HG02885 (cell line): Measurements from ENCODE around the gene GPRIN3.
A peak's percentile ranks its signal among the peaks of the same experiment; 100 is the strongest.

Experiments used
- ATAC-seq: cut with Tn5 transposase; IDR thresholded peaks from one replicate; pipeline ENCODE4 v1.9.1; 2021; ENCODE audit warnings: mild to moderate bottlenecking; ENCODE audit not compliant: unreplicated experiment, poor library complexity

Gene GPRIN3

DNA sequence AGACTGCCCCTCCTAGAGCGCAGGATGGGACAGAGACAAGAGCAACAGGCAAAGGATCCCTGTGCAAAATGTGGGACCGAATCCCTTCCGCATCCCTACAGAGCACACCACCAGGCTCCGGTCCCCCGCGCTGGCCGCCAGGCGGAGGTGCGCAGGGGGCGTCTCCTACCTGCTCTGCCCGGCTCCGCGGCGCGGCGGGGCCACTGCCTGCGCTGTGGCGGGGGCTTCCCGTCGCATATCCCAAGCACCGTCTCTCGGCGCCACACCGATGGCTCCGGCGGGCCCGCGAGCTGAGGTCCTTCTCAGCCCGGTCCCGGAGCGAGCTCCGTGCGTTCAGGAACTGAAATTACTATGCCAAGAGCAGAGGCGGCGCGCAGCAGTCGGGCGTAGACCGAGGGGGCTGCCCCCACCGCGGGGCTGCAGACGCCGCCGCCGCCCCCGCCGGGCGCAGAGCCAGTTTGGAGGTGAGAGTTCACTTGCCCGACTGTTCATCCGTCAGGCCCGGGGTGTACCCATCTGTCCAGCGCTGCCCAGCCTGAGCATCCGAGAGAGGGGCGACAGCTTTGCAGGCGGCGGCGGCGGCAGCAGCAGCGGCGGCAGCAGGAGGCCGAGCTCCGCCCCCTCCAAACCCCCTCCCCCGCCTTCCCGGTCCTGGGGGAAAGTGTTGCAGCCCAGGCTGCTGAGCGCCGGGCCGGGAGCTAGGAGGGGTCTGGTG is at the start of gene GPRIN3:
GPRIN3 (minus strand) TSS at position 355 of the 715 bp plus-strand sequence. CDS start 57,690 bp downstream, outside the sequence.
- ATAC-seq: peak; percentile 83

DNA sequence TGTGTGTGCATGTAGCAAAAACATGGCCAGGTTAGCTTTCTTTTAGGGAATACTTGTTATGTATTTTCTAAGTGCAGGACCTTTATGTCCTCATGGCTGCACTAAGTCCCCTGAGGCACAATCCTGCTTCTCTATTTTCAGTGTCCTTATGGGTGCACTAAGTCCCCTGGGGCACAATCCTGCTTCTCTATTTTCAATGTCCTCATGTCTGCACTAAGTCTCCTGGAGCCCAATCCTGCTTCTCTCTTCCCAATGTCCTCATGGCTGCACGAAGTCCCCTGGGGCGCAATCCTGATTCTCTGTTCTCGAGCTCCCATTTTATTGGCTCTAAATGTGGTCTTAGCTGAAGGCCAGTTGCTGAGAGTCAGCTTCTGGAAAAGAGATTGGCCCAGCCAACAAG is 49.7 kb upstream of the GPRIN3 start:
- no peak for ATAC-seq

DNA sequence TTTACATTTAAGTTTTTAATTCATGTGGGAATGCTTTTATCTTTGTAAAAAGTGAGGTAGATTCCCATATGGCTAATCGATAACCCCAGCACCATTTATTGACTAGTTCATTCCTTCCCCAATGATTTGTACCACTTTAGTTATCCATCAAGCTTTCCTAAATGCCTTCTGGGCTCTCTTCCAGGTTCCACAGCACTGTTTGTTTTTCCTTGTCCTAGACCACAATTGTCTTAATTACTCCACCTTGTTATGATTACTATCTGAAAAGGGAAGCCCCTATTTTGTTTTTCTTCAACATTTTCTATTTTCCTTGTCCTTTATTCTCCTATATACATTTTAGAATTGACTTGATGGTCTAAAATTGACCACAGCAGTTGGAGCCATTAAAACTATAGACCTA is 48.5 kb upstream of the GPRIN3 start:
- no peak for ATAC-seq

DNA sequence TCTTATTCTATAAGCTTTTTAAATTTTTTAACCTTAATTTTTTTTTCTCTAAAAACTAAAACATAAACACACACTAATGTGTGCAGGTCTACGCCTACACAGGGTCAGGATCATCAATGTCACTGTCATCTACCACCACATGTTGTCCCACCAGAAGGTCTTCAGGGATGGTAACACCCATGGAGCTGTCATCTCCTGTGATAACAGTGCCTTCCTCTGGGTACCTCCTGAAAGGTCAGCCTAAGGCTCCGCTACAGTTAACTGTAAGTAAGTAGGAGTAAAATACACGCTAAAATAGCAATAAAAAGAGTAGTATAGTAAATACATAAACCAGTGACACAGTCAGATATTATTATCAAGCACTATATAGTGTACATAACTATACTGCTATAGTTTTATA is 45.9 kb upstream of the GPRIN3 start:
- ATAC-seq: no peak

DNA sequence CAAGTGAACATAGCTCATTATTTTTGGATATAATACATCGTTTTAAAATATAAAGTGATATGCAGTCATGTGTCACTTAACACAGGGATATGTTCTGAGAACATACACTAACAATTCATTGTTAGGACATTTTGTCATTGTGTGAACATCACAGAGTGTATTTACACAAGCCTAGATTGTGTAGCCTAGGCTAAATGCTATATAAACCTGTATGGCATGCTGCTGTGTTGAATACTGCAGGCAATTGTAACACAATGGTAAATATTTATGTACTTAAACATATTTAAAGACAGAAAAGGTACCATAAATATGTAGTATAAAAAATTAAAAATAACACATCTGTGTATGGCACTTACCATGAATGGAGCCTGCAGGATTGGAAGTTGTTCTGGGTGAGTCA is 44.9 kb upstream of the GPRIN3 start:
- ATAC-seq: no peak

DNA sequence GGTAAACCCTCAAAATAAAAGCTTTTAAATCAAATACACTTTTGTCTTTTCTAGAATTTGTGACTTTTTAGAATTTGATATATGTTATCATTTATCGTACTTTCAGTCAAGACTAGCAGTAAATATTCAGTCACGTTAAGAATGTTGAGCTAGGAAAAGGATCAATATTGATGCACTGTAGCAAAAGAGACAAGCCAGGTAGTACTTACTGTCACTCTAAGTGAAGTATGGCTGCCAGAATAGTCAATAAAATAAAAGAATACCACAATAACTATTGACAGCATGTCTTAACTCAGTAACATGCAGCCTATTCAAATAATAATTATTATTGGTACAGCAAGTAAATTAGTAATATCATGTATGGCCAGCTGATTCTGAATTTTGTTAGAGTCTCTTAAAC is 43.6 kb upstream of the GPRIN3 start:
- ATAC-seq: no peak

DNA sequence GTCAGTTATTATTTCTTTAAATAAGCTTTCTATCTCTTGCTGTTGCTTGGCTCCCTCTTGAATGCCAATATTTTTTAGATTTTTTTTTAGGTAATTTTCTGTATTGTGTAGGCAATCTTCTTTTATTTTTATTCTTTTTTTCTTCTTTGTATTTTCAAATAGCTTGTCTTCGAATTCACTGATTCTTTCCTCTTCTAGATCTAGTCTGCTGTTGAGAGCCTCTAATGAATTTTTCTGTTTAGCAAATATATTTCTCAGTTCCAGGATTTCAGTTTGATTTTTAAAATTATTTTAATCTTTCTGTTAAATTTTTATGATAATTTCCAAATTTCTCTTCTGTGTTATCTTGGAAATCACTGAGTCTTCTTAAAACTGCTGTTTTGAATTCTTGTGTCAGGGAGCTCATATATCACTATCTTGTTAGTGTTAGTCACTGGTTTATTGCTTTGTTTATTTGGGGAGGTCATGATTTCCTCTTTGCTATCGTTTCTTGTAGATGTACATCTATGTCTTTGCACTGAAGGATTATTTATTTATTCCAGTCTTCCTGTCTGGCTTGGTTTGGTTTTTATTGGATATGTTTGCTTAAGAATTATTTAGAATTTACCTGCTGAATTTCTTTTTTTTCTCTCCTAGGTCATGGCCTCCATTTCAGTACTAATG is 39.9 kb upstream of the GPRIN3 start:
- ATAC-seq: no peak

DNA sequence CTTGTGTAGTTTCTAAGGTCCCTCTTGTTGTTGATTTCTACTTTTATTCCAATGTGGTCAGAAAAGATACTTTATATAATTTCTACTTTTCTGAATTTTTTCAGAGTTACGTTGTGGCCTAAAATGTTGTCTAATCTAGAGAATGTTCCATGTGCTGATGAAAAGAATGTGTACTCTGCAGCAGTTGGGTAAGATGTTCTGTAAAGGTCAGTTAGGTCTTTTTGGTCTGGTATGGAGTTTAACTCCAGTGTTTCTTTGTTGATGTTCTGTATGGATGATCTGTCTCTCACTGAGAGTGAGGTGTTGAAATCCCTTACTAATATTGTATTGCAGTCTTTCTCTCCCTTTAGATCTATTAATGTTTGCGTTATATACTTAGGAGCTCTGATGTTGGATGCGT is 37.0 kb upstream of the GPRIN3 start:
- ATAC-seq: no peak

DNA sequence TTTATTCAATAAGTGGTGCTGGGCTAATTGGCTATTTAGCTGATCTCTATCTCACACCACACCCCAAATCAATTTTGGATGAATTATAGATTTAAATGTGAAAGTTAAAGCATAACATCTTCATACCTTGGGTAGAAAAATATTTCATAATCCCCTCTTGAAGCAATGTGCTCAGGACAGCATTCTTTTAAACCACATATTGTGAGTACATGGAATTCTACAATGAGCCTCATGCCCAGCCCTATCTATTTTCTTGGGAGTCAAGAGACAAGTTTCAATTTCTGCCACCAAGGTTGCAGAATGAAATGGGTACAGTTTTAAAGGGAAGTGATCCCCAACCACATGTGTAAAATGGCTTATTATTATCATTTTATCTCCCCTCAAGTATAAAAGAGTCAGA is 30.6 kb upstream of the GPRIN3 start:
- ATAC-seq: no peak

DNA sequence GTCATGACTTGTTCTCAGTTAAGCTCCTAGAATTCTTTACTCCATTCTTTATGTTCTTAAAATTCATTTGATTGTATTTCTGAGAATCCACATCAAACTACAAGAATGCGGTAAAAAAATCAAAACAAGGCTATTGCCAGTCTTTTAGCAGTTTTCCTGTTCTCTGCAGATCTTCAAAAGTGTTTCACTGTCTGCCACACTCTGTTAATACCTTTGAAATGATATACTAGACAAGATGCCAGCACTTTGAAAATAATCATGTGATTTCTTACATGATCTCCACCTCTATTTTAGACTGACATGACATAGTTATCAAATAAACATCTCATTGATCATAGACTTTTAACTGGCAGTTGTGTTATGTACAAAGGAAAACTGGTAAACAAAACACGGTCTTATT is 30.1 kb upstream of the GPRIN3 start:
- ATAC-seq: no peak

DNA sequence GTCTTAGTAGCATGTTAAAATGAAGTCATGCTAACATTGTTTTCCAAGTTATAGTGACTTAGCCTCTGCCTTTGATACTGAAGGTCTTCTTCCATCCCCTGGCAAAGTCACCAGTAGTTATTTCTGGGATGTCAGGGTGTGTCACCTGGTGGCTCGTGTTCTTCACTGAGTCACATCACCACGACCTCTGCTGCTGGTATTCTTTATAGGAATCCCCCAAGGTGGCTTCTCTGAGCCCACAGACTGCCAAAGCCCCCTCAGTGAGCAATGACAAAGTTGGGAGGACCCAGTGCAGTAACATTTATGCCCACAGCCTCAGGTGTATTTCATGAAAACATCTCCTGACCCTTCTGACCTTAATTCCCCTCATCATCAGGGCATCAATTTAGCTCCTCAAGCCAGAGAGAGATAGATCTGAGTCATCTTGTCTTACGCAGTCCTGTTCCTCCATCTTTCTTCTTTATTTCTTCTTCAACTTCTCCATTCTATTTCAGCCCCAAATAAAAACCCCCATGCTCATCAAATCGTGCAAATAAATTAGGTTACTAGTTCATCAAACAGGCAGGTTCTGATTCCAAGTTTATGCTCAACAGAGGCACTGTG is 29.3 kb upstream of the GPRIN3 start:
- ATAC-seq: no peak

DNA sequence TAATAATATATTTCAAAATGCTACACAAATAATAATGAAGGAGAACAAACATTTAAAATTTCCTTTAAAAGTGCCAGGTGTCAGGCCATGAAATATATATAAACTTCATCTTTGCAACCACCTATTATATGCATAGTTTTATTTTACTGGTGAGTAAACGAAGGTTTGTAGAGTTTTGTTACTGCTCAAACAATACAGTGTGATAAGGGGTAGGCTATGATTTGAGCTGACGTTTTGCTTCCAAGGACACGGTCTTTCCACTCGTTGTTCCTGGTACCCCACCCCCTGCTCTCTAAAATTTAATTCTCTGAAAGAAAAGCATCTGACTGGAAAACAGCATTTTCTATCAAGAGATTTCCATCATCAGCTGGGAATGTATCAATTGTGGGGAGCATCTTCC is 27.2 kb upstream of the GPRIN3 start:
- ATAC-seq: no peak

DNA sequence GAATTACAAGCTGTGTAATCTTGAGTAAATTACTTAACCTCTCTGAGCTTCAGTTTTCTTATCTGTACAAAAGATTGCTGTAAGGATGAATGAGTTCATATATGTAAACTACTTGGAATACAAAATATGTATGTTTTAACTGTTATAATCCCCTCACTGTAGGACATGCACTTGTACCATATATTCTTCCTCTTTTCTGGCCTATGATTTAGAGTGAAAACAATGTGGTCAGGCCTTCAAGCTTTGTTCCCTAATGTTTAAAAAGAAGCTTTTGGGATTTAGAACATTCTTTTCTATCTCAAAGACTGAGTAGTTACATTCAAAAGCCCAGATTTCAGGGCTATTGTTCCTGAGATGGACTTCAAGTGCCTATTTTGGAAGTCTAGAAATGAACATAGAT is 26.7 kb upstream of the GPRIN3 start:
- ATAC-seq: no peak

DNA sequence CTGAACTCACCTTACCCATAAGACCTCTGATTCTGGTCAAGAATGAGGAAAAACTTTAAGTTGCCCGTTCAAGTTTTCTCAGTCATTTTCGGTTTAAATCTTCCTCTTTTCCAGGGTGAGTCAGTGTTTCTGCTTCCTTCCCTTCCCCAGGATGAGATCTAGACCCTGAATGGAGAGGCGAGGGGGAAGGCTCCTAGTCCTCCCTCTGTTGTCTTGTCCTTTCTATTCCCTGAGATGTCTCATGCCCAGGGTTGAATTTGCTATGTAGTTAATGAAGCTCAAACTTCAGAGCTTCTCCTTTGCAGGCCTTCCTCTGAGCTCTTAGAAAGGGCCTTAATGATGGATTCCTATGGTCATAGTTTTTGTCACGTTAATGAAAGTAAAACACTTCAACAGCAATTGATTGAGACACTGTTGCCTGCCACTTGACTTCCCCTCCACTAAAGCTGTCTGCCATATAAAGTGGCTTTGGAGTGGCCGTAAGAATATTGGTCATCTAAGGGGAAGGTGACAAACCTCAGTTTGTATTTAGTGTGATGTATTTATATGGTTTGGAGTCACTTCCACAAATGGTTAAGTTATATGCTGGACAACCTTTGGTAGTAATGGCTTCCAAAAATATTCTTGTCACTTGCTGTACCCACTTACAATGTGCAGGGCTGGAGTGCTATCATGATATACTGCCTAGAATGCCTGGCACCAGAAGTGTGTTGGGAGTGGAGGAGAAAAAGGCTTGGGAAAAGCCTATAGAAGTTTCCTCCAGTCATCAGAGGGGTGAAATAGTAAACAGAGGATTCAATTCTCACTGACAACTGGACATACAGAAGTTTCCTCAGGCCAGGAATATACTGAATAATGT is 24.3 kb upstream of the GPRIN3 start:
- ATAC-seq: no peak

DNA sequence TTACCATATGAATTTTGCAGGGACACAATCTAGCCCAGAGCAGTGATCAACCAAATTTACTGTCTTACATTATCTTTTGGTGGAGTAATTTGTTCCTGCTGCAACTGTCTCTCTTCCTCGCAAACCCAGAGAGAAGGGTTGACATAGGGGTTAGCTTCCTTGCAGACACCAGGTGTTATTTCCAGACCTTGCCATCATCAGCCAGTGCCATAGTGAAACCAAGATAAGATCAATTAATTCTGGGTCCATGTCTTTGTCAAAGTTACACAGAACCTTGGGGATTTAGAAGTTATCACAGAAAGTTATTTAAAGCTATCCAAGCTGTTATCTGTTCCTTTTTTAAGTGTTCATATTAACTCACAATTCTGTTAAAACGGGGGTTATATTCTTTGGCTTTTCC is 23.6 kb upstream of the GPRIN3 start:
- no peak for ATAC-seq

DNA sequence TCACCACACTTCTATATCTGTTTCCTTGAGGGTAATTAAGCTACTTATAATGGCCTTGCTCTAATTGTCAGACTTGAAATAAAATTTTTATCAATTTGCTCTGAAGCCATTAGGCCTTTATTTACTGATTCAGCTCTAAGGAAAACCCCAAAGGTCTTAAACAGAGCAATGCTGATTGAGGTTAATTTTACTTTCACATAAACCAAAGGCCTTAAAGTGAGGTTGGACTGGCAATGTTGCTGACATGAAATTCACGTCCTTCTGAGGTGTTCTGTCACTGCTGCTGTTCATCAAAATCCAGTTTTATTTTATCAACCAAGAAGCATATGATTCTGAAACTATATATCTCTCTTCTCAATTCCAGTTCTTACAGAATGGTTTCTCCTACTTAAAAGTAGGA is 21.7 kb upstream of the GPRIN3 start:
- ATAC-seq: no peak

DNA sequence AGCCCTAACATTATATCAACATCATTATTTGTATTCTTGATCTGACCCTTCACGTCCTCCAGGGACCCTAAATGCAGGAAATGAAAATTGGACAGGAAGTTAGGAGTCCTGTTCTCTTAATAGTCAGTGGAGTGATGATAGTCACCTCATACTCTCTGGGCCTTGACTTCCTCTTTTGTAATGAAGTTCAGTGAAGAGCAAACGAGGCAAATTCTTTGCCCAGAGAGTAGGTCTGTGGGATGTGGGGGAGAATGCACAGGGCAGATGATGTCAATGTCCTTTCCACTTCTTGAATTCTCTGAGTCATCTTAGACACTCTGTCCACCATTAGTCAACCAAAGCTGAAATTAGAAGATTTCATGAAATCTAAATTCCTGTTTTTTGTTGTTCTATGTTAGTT is 17.1 kb upstream of the GPRIN3 start:
- ATAC-seq: peak; percentile 99

DNA sequence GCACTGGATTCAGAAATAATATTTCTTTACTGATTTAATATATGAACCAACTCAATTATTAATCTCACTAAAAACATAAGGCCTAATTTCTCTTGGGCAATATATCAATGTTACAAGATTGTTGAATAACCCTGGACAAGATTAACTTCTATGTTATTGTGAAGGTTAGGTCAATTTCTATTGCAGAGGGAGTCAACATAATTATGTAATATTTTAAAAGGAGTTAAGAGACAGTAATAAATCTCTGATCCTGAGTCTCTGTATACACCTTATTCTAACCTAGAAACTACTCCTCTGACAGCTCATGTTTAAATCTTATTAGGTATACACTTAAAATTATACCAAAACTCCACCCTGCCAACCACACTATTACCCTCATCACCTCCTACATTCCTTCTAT is 15.1 kb upstream of the GPRIN3 start:
- ATAC-seq: no peak

DNA sequence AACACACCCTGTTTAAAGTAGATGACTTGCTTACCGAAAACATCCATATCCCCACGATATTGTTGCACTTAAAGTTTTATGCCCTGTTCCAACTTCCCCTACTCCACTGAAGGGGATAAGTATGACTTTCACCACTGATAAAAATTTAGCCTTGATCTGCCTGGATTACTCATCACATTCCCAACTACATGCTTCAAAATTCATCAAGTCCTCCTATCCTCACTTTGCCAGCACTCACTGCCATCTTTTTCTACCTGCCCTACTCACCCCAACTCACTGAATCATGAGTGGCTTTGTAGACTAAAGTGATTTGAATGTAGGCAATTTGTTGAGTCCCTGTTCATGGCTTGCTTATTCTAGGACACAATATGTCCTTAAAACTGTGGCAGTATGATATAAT is 12.2 kb upstream of the GPRIN3 start:
- no peak for ATAC-seq

DNA sequence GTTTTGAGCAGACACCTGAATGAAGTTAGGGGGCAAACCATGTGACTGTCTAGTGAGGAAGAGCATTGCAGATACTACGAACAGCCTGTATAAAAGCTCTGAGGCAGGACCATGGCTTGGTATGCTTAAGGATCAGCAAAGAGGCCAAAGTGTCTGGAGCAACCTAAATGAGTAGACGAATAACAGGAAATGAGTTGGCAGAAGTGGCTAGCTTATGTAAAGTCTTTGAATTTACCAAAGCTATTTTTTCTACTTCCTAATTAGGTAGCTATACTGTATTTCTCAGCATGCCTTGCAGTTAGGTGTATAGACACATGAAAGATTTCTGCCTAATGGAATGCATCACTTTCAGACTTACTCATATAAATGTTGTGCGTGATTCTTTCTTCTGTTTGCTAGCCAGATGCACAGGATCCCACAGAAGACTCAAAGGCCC is 9.3 kb upstream of the GPRIN3 start:
- peak; percentile 50 for ATAC-seq

DNA sequence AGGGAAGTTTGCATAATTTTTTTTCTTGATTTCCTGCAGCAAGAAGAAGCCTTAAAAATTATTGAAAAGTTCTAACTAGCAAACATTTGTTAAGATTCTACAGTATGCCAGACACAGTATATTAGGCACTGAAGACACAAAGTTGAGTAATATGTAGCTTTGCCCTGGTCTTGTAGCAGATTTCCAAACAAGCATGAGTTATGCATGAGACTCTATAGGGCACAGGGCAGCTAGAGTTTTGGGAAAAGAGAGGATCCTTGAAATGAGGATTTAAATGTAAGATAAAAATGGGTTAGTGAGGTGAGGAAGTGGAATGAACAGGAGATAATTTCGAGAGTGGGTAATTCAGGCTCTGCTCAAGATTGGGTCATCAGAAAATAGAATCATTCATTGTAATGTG is 8.6 kb upstream of the GPRIN3 start:
- ATAC-seq: no peak
